ENCODE measurements around the gene CCDC60. TPM values are rescaled to one million over a fixed set of nuclear protein-coding genes. Genes with fewer than 3 reads are reported as not detected.

CCDC60 gene
- total RNA-seq, 1 donor from 2014 or later = not detected

GRCh38 chr12:119381471-119382235, 47.1 kb downstream of the CCDC60 start:
- peaks cover 25% of the 10 kb centered on the region for H3K9me3 Mint-ChIP-seq (ENCODE audit: low read depth)
- H3K4me3 Mint-ChIP-seq (ENCODE audit: unreplicated experiment) = no peak overlapping the region
- no peaks in the 10 kb centered on the region for H3K36me3 Mint-ChIP-seq (ENCODE audit: low read depth)
- no peaks in the 10 kb centered on the region for H3K27me3 Mint-ChIP-seq (ENCODE audit: low read depth)
- DNase-seq (ENCODE audit: low spot score) = no peak
- no peaks in the 10 kb centered on the region for H3K4me1 Mint-ChIP-seq (ENCODE audit: low read depth)
- TF ChIP-seq CTCF (IDR thresholded peaks at IDR 0.05) = no peak
- H3K27ac Mint-ChIP-seq (ENCODE audit: unreplicated experiment) = no peak overlapping the region

GRCh38 chr12:119383206-119383605, 48.7 kb downstream of the CCDC60 start:
- Mint-ChIP-seq H3K27me3 (ENCODE audit: low read depth) (no peaks in the 10 kb centered on the region), H3K4me3 (ENCODE audit: unreplicated experiment) (no peak overlapping the region), H3K9me3 (ENCODE audit: low read depth) (peaks cover 25% of the 10 kb centered on the region), H3K4me1 (ENCODE audit: low read depth) (no peaks in the 10 kb centered on the region), H3K36me3 (ENCODE audit: low read depth) (no peaks in the 10 kb centered on the region), H3K27ac (ENCODE audit: unreplicated experiment) (no peak overlapping the region)
- no peak for DNase-seq (ENCODE audit: low spot score)
- TF ChIP-seq CTCF (IDR thresholded peaks at IDR 0.05) = no peak

- no peaks in the 10 kb centered on the region for H3K4me1 Mint-ChIP-seq (ENCODE audit: low read depth)
- TF ChIP-seq CTCF (IDR thresholded peaks at IDR 0.05) = no peak
- H3K27ac Mint-ChIP-seq (ENCODE audit: unreplicated experiment) = no peak overlapping the region
- H3K27me3 Mint-ChIP-seq (ENCODE audit: low read depth) = no peaks in the 10 kb centered on the region
- no peak for DNase-seq (ENCODE audit: low spot score)
- peaks cover 25% of the 10 kb centered on the region for H3K9me3 Mint-ChIP-seq (ENCODE audit: low read depth)
- H3K36me3 Mint-ChIP-seq (ENCODE audit: low read depth) = no peaks in the 10 kb centered on the region
- no peak overlapping the region for H3K4me3 Mint-ChIP-seq (ENCODE audit: unreplicated experiment)
Measured at GRCh38 chr12:119384340-119384739, 49.8 kb downstream of the CCDC60 start.

- no peak for DNase-seq (ENCODE audit: low spot score)
- H3K27me3 Mint-ChIP-seq (ENCODE audit: low read depth) = no peaks in the 10 kb centered on the region
- TF ChIP-seq CTCF (IDR thresholded peaks at IDR 0.05) = no peak
- H3K4me1 Mint-ChIP-seq (ENCODE audit: low read depth) = no peaks in the 10 kb centered on the region
- no peak overlapping the region for H3K4me3 Mint-ChIP-seq (ENCODE audit: unreplicated experiment)
- no peaks in the 10 kb centered on the region for H3K36me3 Mint-ChIP-seq (ENCODE audit: low read depth)
- no peak overlapping the region for H3K27ac Mint-ChIP-seq (ENCODE audit: unreplicated experiment)
- H3K9me3 Mint-ChIP-seq (ENCODE audit: low read depth) = peaks cover 15% of the 10 kb centered on the region
Measured at GRCh38 chr12:119385659-119386058, 51.1 kb downstream of the CCDC60 start.

GRCh38 chr12:119389687-119390086, 55.2 kb downstream of the CCDC60 start:
- Mint-ChIP-seq H3K4me3 (ENCODE audit: unreplicated experiment) (no peak overlapping the region), H3K27ac (ENCODE audit: unreplicated experiment) (no peak overlapping the region), H3K4me1 (ENCODE audit: low read depth) (no peaks in the 10 kb centered on the region), H3K9me3 (ENCODE audit: low read depth) (peaks cover 5% of the 10 kb centered on the region), H3K36me3 (ENCODE audit: low read depth) (no peaks in the 10 kb centered on the region), H3K27me3 (ENCODE audit: low read depth) (no peaks in the 10 kb centered on the region)
- no peak for DNase-seq (ENCODE audit: low spot score)
- no peak for TF ChIP-seq CTCF (IDR thresholded peaks at IDR 0.05)
